Vagina (tissue), 2 donors: ENCODE results near the gene IL19. TPM values are rescaled to one million over a fixed set of nuclear protein-coding genes. Genes with fewer than 3 reads are reported as not detected.

Experiments
- DNase-seq, 2 donors: peaks; one replicate each; pipeline ENCODE4 v3.0.0-alpha.2; 2017; ENCODE audit errors: extremely low spot score in 2 of 2
- H3K27ac ChIP-seq: fragments of 200-600 bp; sonication (generic); one replicate; pipeline ENCODE4 v1.5.1; 2019
- H3K27me3 ChIP-seq: fragments of 200-600 bp; sonication (generic); one replicate; pipeline ENCODE4 v1.5.1; 2019
- H3K36me3 ChIP-seq, 2 donors: fragments of 200-600 bp; sonication (generic); one replicate each; pipeline ENCODE4 v1.5.1; 2017 to 2019
- H3K4me1 ChIP-seq: fragments of 200-600 bp; sonication (generic); one replicate; pipeline ENCODE4 v1.5.1; 2019
- H3K4me3 ChIP-seq, 2 donors: fragments of 200-600 bp; sonication (generic); 1 replicate in 1 of 2; 2 replicates in 1 of 2; pipeline ENCODE4 v1.5.1; 2016 to 2019
- H3K9me3 ChIP-seq: fragments of 200-600 bp; sonication (generic); one replicate; pipeline ENCODE4 v1.5.1; 2019
- POLR2A ChIP-seq, 2 donors: fragments of 450-650 bp; IDR thresholded peaks; one replicate each; pipeline ENCODE4 v1.6.1; 2017; ENCODE audit warnings: antibody characterized with exemption in 2 of 2, mild to moderate bottlenecking in 2 of 2, moderate library complexity in 2 of 2
- POLR2AphosphoS5 ChIP-seq, 2 donors: sonication (generic); formaldehyde crosslinking; IDR thresholded peaks; one replicate each; pipeline ENCODE4 v1.9.0; 2017; ENCODE audit warnings: antibody characterized with exemption in 2 of 2, mild to moderate bottlenecking in 2 of 2, low read depth in 1 of 2; ENCODE audit not compliant: insufficient read depth in 1 of 2
- intact Hi-C: fragments of 100-400 bp; cut with DNase I; formaldehyde crosslinking; loops from one replicate; pipeline ENCODE4 v1.15.1; 2023
- total RNA-seq: library from RNA; depleted of rRNA; stranded (reverse); fragments of >200 nt; gene quantifications from one replicate; pipeline ENCODE4 v1.2.3, GENCODE V29; 2016
- TF ChIP-seq, protein P1 (sequence below), 3 experiments: fragments of 450-650 bp in 2 of 3; fragments of 200-600 bp in 1 of 3; sonication (generic) in 1 of 3; IDR thresholded peaks; one replicate each; pipeline ENCODE4 v1.5.1; 2017 to 2019; ENCODE audit warnings: antibody characterized with exemption in 3 of 3, mild to moderate bottlenecking in 2 of 3, moderate library complexity in 2 of 3

IL19 gene
- total RNA-seq, 1 donor from 2014 or later, result not detected

- Histone ChIP-seq H3K36me3 (no peaks in the 10 kb centered on the region), H3K4me1 (no peaks in the 10 kb centered on the region), H3K27me3 (no peaks in the 10 kb centered on the region), H3K27ac (no peak overlapping the region), H3K4me3 (no peak overlapping the region), H3K9me3 (no peaks in the 10 kb centered on the region)
- intact Hi-C loops, result no loop called here
- TF ChIP-seq POLR2A (IDR thresholded peaks at IDR 0.05) (no peak), POLR2AphosphoS5 (IDR thresholded peaks at IDR 0.05; ENCODE audit: insufficient read depth in 1 of 2, low read depth in 1 of 2) (no peak)
- TF ChIP-seq, protein P1, sequence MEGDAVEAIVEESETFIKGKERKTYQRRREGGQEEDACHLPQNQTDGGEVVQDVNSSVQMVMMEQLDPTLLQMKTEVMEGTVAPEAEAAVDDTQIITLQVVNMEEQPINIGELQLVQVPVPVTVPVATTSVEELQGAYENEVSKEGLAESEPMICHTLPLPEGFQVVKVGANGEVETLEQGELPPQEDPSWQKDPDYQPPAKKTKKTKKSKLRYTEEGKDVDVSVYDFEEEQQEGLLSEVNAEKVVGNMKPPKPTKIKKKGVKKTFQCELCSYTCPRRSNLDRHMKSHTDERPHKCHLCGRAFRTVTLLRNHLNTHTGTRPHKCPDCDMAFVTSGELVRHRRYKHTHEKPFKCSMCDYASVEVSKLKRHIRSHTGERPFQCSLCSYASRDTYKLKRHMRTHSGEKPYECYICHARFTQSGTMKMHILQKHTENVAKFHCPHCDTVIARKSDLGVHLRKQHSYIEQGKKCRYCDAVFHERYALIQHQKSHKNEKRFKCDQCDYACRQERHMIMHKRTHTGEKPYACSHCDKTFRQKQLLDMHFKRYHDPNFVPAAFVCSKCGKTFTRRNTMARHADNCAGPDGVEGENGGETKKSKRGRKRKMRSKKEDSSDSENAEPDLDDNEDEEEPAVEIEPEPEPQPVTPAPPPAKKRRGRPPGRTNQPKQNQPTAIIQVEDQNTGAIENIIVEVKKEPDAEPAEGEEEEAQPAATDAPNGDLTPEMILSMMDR (IDR thresholded peaks at IDR 0.05), result no peak
- no peak for DNase-seq
Measured at GRCh38 chr1:206860165-206860564, 89.6 kb downstream of the IL19 start.

GRCh38 chr1:206863266-206863665, 92.7 kb downstream of the IL19 start:
- Histone ChIP-seq H3K27ac (no peak overlapping the region), H3K4me1 (no peaks in the 10 kb centered on the region), H3K27me3 (no peaks in the 10 kb centered on the region), H3K36me3 (no peaks in the 10 kb centered on the region), H3K4me3 (no peak overlapping the region), H3K9me3 (no peaks in the 10 kb centered on the region)
- intact Hi-C loops, result no loop called here
- DNase-seq, result no peak
- TF ChIP-seq POLR2A (IDR thresholded peaks at IDR 0.05) (no peak), POLR2AphosphoS5 (IDR thresholded peaks at IDR 0.05; ENCODE audit: insufficient read depth in 1 of 2, low read depth in 1 of 2) (no peak)
- TF ChIP-seq, protein P1 (IDR thresholded peaks at IDR 0.05), result no peak

- intact Hi-C loops, result no loop called here
- Histone ChIP-seq H3K9me3 (no peaks in the 10 kb centered on the region), H3K36me3 (no peaks in the 10 kb centered on the region), H3K27ac (no peak within 1 kb of the TSS), H3K4me1 (no peaks in the 10 kb centered on the region), H3K4me3 (no peak within 1 kb of the TSS), H3K27me3 (no peaks in the 10 kb centered on the region)
- TF ChIP-seq, protein P1 (IDR thresholded peaks at IDR 0.05), result peak in 1 of 3 experiments; percentile 57
- TF ChIP-seq POLR2AphosphoS5 (IDR thresholded peaks at IDR 0.05; ENCODE audit: insufficient read depth in 1 of 2, low read depth in 1 of 2) (peak in 1 of 2 donors; percentile 40), POLR2A (IDR thresholded peaks at IDR 0.05) (no peak)
- DNase-seq, result no peak
Measured at GRCh38 chr1:206864939-206865671, 94.5 kb downstream of the IL19 start, which contains the start of gene IL20. Gene IL20 (plus strand): TSS chr1:206865623. CDS start chr1:206865853, 230 bp downstream.

GRCh38 chr1:206866062-206866461, 95.5 kb downstream of the IL19 start:
- Histone ChIP-seq H3K27me3 (no peaks in the 10 kb centered on the region), H3K36me3 (no peaks in the 10 kb centered on the region), H3K27ac (no peak overlapping the region), H3K9me3 (no peaks in the 10 kb centered on the region), H3K4me1 (no peaks in the 10 kb centered on the region), H3K4me3 (no peak overlapping the region)
- intact Hi-C loops, result no loop called here
- TF ChIP-seq, protein P1 (IDR thresholded peaks at IDR 0.05), result no peak
- TF ChIP-seq POLR2A (IDR thresholded peaks at IDR 0.05) (no peak), POLR2AphosphoS5 (IDR thresholded peaks at IDR 0.05; ENCODE audit: insufficient read depth in 1 of 2, low read depth in 1 of 2) (no peak)
- DNase-seq, result no peak

DNA sequence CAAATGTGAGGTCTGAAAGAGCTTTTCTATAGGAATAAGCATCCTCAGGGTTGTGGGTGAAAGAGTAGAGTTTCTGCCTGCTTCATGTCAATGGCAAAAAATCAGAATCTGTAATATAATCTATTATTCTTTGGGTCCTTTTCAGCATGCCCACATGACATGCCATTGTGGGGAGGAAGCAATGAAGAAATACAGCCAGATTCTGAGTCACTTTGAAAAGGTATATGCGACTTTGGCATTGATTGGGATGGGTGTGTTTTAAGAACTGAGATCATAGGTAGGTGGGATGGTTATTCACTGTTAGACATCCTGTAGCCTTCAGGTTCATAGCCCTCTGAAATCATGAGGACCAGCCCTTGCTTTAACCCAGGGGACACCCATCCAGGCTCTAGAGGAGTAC, 96.7 kb downstream of the IL19 start:
- no peak overlapping the region for H3K27ac ChIP-seq
- no peaks in the 10 kb centered on the region for H3K4me1 ChIP-seq
- no peaks in the 10 kb centered on the region for H3K9me3 ChIP-seq
- H3K4me3 ChIP-seq, result no peak overlapping the region
- TF ChIP-seq, protein P1 (IDR thresholded peaks at IDR 0.05), result no peak
- no peak for TF ChIP-seq POLR2A (IDR thresholded peaks at IDR 0.05)
- no peak for TF ChIP-seq POLR2AphosphoS5 (IDR thresholded peaks at IDR 0.05; ENCODE audit: insufficient read depth in 1 of 2, low read depth in 1 of 2)
- intact Hi-C loops, result no loop called here
- H3K36me3 ChIP-seq, result no peaks in the 10 kb centered on the region
- DNase-seq, result no peak
- H3K27me3 ChIP-seq, result no peaks in the 10 kb centered on the region
